ENCODE results near the gene SCRN1. TPM values are rescaled to one million over a fixed set of nuclear protein-coding genes. Genes with fewer than 3 reads are reported as not detected.

SCRN1 gene
- polyA plus RNA-seq, 1 donor: 68.3 TPM

- DNase-seq: no peak
These were observed 23.2 kb upstream of the SCRN1 start for GRCh38 chr7:30012757-30013156.

- DNase-seq: peak; percentile 56
These were observed 20.4 kb upstream of the SCRN1 start for GRCh38 chr7:30010021-30010420.

GRCh38 chr7:30005464-30005863 lies 15.9 kb upstream of the SCRN1 start:
- no peak for DNase-seq

GRCh38 chr7:30003098-30003497 lies 13.5 kb upstream of the SCRN1 start:
- DNase-seq: no peak

GRCh38 chr7:30001998-30002397 lies 12.4 kb upstream of the SCRN1 start:
- no peak for DNase-seq

- DNase-seq: no peak
These were observed 8.9 kb upstream of the SCRN1 start for GRCh38 chr7:29998489-29998888.

- DNase-seq: no peak
These were observed 6.7 kb upstream of the SCRN1 start for GRCh38 chr7:29996321-29996720.

GRCh38 chr7:29995652-29996051 lies 6.1 kb upstream of the SCRN1 start:
- DNase-seq: no peak

GRCh38 chr7:29993140-29993539 lies 3.5 kb upstream of the SCRN1 start:
- DNase-seq: no peak

GRCh38 chr7:29991937-29992336 lies 2.3 kb upstream of the SCRN1 start:
- no peak for DNase-seq

GRCh38 chr7:29990931-29991330 lies 1.3 kb upstream of the SCRN1 start:
- DNase-seq: no peak

GRCh38 chr7:29988424-29989256 lies 961 bp downstream of the SCRN1 start:
- DNase-seq: peak; percentile 54

- DNase-seq: peak; percentile 70
These were observed 1.7 kb downstream of the SCRN1 start for GRCh38 chr7:29987811-29988317.

- DNase-seq: no peak
These were observed 2.5 kb downstream of the SCRN1 start for GRCh38 chr7:29987083-29987482.

- DNase-seq: no peak
These were observed 9.4 kb downstream of the SCRN1 start for GRCh38 chr7:29980151-29980550.

- DNase-seq: no peak
These were observed 11.5 kb downstream of the SCRN1 start for GRCh38 chr7:29977886-29978651.

GRCh38 chr7:29976673-29977415 lies 12.8 kb downstream of the SCRN1 start:
- peak; percentile 62 for DNase-seq

- no peak for DNase-seq
These were observed 13.3 kb downstream of the SCRN1 start for GRCh38 chr7:29976266-29976665.

- DNase-seq: no peak
These were observed 14.0 kb downstream of the SCRN1 start for GRCh38 chr7:29975561-29975960.

- no peak for DNase-seq
These were observed 15.3 kb downstream of the SCRN1 start for GRCh38 chr7:29974286-29974685.

- DNase-seq: no peak
These were observed 17.3 kb downstream of the SCRN1 start for GRCh38 chr7:29972315-29972669.

GRCh38 chr7:29971566-29972314 lies 17.9 kb downstream of the SCRN1 start:
- DNase-seq: no peak

Measured in left kidney (tissue), 2 donors.